Subcutaneous abdominal adipose tissue (tissue), 5 donors: Measurements from ENCODE around the gene SCYL1.

ENCODE experiments used
- H3K27ac ChIP-seq: one replicate; pipeline ENCODE4 v1.7.0; 2013; ENCODE audit warnings: low read depth, mild to moderate bottlenecking, inconsistent platforms, low read length, moderate library complexity
- H3K27me3 ChIP-seq, 5 donors: one replicate each; pipeline ENCODE4 v1.7.0; 2013; ENCODE audit warnings: low read length in 5 of 5, inconsistent platforms in 1 of 5; ENCODE audit not compliant: control insufficient read depth in 5 of 5, insufficient read depth in 4 of 5
- H3K36me3 ChIP-seq, 5 donors: one replicate each; pipeline ENCODE4 v1.7.0; 2013; ENCODE audit warnings: low read length in 5 of 5; ENCODE audit not compliant: control insufficient read depth in 5 of 5, insufficient read depth in 5 of 5
- H3K4me1 ChIP-seq, 5 donors: one replicate each; pipeline ENCODE4 v1.7.0; 2013; ENCODE audit warnings: low read length in 5 of 5, mild to moderate bottlenecking in 3 of 5, moderate library complexity in 1 of 5; ENCODE audit not compliant: control insufficient read depth in 5 of 5, insufficient read depth in 5 of 5
- H3K4me3 ChIP-seq, 5 donors: one replicate each; pipeline ENCODE4 v1.7.0; 2013; ENCODE audit warnings: low read length in 5 of 5, low read depth in 1 of 5
- H3K9ac ChIP-seq, 5 donors: one replicate each; pipeline ENCODE4 v1.7.0; 2013; ENCODE audit warnings: low read length in 5 of 5, mild to moderate bottlenecking in 4 of 5, moderate library complexity in 3 of 5
- H3K9me3 ChIP-seq, 5 donors: one replicate each; pipeline ENCODE4 v1.7.0; 2013; ENCODE audit warnings: low read length in 5 of 5; ENCODE audit not compliant: control insufficient read depth in 5 of 5
- donor health status: healthy.
- donor health status: healthy.
- donor health status: healthy.
- donor health status: healthy.
- donor health status: healthy.

Gene SCYL1

GRCh38 chr11:65576232-65576866 is 51.5 kb downstream of the SCYL1 start:
- Histone ChIP-seq H3K27ac (peak overlapping the region; percentile 75), H3K9me3 (no peaks in the 10 kb centered on the region), H3K4me3 (peak overlapping the region; percentile 62 to 77 (median 66)), H3K4me1 (peaks cover 9 to 64% (median 58%) of the 10 kb centered on the region in 5 donors), H3K36me3 (peaks cover 0 to 32% (median 21%) of the 10 kb centered on the region in 5 donors), H3K27me3 (no peaks in the 10 kb centered on the region), H3K9ac (peak overlapping the region; percentile 28 to 81 (median 43))

GRCh38 chr11:65576867-65577755 is 52.2 kb downstream of the SCYL1 start:
- Histone ChIP-seq H3K9ac (peak overlapping the region; percentile 28 to 81 (median 43)), H3K4me1 (peaks cover 5 to 57% (median 51%) of the 10 kb centered on the region in 5 donors), H3K4me3 (peak overlapping the region; percentile 62 to 77 (median 66)), H3K27ac (peak overlapping the region; percentile 75), H3K27me3 (no peaks in the 10 kb centered on the region), H3K36me3 (peaks cover 0 to 39% (median 29%) of the 10 kb centered on the region in 5 donors), H3K9me3 (no peaks in the 10 kb centered on the region)

GRCh38 chr11:65577756-65578109 is 52.9 kb downstream of the SCYL1 start:
- Histone ChIP-seq H3K4me1 (peaks cover 5 to 55% (median 50%) of the 10 kb centered on the region in 5 donors), H3K27me3 (no peaks in the 10 kb centered on the region), H3K9ac (peak overlapping the region in 3 of 5 donors; percentile 21 to 71 (median 43)), H3K4me3 (peak overlapping the region; percentile 25 to 77 (median 66)), H3K27ac (peak overlapping the region; percentile 75), H3K9me3 (no peaks in the 10 kb centered on the region), H3K36me3 (peaks cover 0 to 43% (median 29%) of the 10 kb centered on the region in 5 donors)

- Histone ChIP-seq H3K27me3 (no peaks in the 10 kb centered on the region), H3K4me1 (peaks cover 5 to 51% (median 47%) of the 10 kb centered on the region in 5 donors), H3K9ac (peak overlapping the region in 1 of 5 donors; percentile 71), H3K9me3 (no peaks in the 10 kb centered on the region), H3K27ac (peak overlapping the region; percentile 75), H3K4me3 (peak overlapping the region in 3 of 5 donors; percentile 62 to 77 (median 73)), H3K36me3 (peaks cover 0 to 43% (median 29%) of the 10 kb centered on the region in 5 donors)
Measured at GRCh38 chr11:65578134-65578533, 53.3 kb downstream of the SCYL1 start.

GRCh38 chr11:65578667-65579066 is 53.8 kb downstream of the SCYL1 start:
- Histone ChIP-seq H3K27me3 (no peaks in the 10 kb centered on the region), H3K9me3 (no peaks in the 10 kb centered on the region), H3K4me3 (no peak overlapping the region), H3K27ac (no peak overlapping the region), H3K9ac (no peak overlapping the region), H3K4me1 (peaks cover 5 to 46% (median 41%) of the 10 kb centered on the region in 5 donors), H3K36me3 (peaks cover 0 to 44% (median 30%) of the 10 kb centered on the region in 5 donors)

DNA sequence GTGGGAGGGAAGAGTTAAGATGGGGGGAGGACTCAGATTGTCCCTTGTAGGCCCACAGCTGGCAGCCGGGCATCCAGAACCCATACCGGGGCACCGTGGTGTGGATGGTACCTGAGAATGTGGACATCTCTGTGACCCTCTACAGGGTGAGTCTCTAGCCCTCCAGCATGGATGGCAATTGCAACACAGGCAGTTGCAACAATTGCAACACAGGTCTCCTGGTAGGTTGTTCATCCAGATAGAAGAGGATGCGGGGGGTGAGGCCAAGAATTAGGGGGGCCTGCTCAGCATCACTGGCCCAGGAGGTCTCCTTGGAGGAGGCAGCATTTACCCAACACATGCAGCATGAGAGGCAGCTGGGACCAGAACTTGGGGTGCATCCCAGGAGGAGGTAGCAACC is 54.4 kb downstream of the SCYL1 start:
- Histone ChIP-seq H3K4me3 (no peak overlapping the region), H3K27ac (no peak overlapping the region), H3K4me1 (peaks cover 5 to 42% (median 38%) of the 10 kb centered on the region in 5 donors), H3K9me3 (no peaks in the 10 kb centered on the region), H3K27me3 (no peaks in the 10 kb centered on the region), H3K9ac (no peak overlapping the region), H3K36me3 (peaks cover 0 to 51% (median 36%) of the 10 kb centered on the region in 5 donors)

- Histone ChIP-seq H3K4me1 (peaks cover 3 to 33% (median 31%) of the 10 kb centered on the region in 5 donors), H3K27me3 (no peaks in the 10 kb centered on the region), H3K36me3 (peaks cover 0 to 57% (median 41%) of the 10 kb centered on the region in 5 donors), H3K27ac (no peak overlapping the region), H3K9ac (no peak overlapping the region), H3K9me3 (no peaks in the 10 kb centered on the region), H3K4me3 (no peak overlapping the region)
Measured at GRCh38 chr11:65580031-65580692, 55.3 kb downstream of the SCYL1 start.

GRCh38 chr11:65580756-65581155 is 55.9 kb downstream of the SCYL1 start:
- Histone ChIP-seq H3K27ac (no peak overlapping the region), H3K27me3 (no peaks in the 10 kb centered on the region), H3K4me3 (no peak overlapping the region), H3K4me1 (peaks cover 3 to 29% (median 26%) of the 10 kb centered on the region in 5 donors), H3K9me3 (no peaks in the 10 kb centered on the region), H3K9ac (peak overlapping the region in 1 of 5 donors; percentile 29), H3K36me3 (peaks cover 0 to 62% (median 45%) of the 10 kb centered on the region in 5 donors)

- H3K27ac ChIP-seq: no peak overlapping the region
- H3K9me3 ChIP-seq: no peaks in the 10 kb centered on the region
- H3K4me1 ChIP-seq: peaks cover 3 to 33% (median 28%) of the 10 kb centered on the region in 5 donors
- H3K9ac ChIP-seq: no peak overlapping the region
- no peak overlapping the region for H3K4me3 ChIP-seq
- no peaks in the 10 kb centered on the region for H3K27me3 ChIP-seq
- peaks cover 0 to 67% (median 54%) of the 10 kb centered on the region in 5 donors for H3K36me3 ChIP-seq
Measured at GRCh38 chr11:65581928-65582327, 57.0 kb downstream of the SCYL1 start.
